ELR (cell line): Measurements from ENCODE around the gene LRP1.

Experiments used
- DNase-seq: peaks from one replicate; pipeline ENCODE4 v3.0.0-alpha.2; 2015; ENCODE audit warnings: low read depth

LRP1 gene

DNA sequence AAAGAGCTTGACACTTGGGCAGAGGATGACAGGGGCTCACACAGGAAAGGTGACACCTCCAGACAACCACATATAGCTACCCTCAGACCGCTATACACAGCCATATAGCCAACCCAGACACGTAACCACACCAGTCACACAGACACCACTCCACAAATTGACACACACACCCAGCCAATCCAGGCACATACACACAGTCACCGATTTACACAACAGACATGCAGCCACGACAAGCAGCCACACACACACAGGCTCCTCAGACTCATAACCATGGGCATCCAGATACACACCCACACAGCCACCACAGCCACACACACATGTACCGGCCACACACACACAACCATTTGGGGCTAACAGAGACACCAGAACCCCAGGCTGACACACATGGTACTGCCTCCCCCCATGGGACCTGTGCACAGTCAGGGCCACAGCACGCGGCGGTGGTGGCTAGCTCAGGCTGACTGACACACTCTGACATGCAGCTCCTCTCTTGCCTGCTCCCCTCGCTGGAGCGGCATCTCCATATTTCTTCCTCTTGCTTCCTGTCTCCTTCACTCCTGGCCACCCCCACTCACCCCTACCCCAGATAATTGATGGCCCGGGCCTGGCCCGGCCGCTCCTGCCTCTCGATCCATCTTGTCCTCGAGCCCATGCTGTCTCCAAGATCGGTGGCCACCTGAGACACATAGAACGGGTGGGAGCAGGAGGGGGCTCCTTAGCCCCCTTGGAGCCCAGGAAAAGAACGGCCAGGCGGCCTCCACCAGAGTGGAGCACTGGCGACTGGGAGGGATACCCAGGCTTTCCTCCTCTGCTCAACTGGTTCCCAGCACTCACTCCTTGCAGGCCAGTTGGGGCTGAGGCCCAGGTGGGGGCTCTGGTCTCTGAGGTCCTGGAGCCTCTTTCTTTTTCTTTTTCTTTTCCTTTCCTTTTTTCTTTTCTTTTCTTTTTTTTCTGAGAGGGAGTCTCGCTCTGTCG is 95.2 kb downstream of the LRP1 start:
- DNase-seq, result no peak

DNA sequence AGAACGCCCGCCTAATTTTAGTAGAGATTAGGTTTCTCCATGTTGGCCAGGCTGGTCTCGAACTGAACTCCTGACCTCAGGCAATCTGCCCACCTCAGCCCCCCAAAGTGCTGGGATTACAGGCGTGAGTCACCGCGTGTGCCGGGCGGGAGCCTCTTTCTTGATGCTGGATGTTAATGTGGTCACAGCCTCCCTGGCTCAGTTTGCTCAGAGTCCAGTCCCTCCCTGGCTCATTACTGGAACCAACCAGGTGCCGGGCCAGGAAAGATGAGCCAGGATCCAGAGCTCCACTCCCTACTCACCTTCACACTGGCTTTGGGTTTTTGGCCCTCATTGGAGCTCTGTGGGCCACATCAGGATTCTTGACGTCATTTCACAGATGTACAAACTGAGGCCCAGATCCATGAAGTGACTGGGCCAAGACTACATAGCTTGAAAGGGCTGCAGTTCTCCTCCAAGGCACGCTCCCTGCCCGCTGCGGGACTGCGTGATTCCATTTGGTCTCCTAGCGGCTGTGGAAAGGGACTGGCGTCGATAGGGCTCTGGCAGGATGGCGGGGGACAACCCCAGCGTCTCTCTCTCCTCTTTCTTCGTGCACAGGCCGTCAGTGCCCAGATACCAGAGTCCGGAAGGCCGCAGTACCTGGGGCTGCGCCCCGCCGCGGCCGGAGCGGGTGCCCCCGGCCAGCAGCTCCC is 96.1 kb downstream of the LRP1 start:
- DNase-seq, result no peak

DNA sequence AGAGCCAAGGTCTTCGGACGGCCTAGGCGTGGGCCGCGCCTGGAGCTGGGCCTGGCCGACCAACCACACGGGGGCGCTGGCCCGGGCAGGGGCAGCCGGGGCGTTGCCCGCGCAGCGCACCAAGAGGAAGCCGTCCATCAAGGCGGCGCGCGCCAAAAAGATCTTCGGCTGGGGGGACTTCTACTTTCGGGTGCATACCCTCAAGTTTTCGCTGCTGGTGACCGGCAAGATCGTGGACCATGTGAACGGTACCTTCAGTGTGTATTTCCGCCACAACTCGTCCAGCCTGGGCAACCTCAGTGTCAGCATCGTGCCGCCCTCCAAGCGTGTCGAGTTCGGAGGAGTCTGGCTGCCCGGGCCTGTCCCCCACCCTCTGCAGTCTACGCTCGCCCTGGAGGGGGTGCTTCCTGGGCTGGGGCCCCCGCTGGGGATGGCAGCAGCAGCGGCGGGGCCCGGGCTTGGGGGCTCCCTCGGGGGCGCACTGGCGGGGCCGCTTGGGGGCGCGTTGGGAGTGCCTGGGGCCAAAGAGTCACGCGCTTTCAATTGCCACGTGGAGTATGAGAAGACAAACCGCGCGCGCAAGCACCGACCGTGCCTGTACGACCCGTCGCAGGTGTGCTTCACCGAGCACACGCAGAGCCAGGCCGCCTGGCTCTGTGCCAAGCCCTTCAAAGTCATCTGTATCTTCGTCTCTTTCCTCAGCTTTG is 96.8 kb downstream of the LRP1 start:
- DNase-seq, result no peak

DNA sequence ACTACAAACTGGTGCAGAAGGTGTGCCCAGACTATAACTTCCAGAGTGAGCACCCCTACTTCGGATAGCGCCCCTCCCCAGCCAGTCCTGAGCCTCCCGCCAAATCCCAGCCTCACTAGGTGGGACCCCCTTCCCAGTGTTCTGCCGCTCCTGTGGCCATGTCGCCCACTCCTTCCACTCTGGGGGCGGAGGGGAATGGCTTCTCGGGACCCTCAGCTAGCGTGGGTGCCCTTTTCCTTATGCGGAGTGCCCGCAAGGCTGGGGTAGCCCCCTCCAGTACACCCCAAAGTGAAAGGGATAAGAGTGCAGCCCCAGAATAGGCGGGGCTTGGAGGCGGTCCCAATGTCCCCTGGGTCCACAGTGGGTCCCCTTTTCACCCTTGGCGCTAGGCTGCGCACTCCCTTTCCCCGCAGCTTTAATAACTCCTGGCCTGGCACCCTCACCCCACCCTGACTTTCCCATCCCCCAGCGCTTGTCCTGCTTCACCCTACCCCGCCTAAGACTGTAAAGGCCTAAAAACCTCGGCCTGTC is 97.5 kb downstream of the LRP1 start:
- no peak for DNase-seq

DNA sequence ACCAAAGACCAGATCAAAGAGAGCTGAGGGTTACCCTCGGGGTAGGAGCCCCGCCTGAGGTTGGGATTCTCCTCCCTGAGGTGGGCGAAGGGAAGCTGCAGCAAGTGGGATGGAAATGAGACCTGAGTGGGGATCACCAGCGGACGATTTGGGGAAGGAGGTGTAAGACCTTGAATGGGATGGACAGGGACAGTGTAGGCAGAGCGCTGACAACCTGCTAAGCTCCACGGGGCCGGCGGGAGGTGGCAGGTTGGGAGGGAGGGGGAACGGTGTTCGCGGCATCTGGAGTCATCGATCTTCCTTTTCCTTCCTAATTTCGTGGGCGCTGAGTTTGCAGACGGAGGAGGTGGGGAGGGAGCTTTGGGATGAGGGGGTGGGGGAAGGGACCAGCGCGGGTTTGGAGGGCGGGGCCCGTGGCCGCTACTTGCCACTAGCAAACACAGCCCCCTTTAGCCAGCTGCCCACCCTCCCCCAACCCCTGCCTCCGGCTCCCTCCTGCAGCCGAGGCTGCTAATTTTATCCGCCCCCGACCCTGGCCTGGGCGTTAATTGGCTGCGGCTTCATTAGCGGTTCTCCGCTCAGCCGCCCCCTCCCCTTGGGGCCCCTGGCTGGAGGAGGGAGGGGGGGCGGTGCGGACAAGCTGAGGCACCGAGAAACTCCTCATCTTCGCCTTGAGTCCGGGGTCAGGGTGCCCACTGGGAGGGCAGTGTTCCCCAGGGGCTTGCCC is 98.5 kb downstream of the LRP1 start:
- DNase-seq, result no peak

DNA sequence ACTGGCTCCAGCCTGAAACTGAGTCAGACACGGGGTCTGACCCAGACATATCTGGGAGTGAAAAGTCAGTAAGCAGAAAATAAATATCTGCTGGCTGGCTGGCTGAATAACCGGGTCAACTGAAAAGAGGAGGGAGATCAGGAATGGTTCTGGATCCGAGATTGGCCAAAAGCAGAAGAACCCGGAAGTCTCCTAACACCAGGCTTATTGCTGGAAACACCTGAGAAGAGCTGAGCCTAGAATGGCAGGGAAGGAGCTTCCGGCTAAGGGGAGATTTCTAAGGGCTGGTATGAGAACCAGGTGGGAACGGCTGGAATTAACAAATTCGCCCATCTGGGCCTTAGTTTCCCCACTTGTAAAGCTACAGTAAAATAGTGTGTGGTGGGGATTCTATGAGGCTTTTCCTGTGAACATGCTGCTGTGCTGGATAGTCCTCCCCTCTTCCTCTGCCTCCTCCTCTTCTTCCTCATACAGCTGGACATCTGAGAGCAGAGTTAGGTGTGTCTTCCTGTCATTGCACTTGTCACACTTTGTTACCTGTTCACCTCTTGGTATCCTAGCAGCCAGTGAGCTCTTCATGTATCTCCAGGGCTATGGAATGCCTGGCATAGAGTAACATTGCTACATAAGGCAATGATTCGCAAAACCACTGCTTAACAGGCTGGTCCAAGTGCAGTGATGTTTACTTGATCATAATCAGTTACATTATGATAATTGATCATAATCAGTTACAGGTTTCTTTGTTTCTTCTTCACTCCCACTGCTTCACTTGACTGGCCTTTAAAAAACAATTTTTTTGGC is 99.2 kb downstream of the LRP1 start:
- peak; percentile 31 for DNase-seq

DNA sequence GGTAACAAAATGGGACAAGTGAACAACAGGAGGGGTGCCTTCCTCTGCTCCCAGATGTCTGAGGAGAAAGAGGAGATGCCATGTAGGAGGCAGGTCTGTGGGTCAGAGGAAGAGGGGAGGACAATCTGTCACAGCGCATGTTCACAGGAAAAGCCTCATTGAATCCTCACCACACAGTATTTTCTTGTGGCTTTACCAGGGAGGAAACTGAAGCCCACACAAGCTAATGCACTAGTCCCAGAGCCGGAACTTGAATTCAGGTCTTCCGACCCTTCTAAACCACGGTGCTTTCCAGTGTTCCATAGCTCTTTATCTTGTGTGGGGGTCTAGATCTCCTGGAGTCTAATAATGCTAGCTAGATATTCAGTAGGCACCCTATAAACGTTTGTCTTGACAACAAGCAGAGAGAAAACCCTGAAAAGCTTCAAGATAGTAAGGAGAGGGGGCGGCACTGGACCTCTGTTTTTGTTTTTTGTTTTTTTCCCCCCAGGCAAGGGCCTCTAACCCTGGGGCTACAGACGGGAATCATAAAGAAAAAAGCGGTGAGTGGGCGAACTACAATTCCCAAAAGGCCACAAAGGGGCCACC is 100.9 kb downstream of the LRP1 start:
- DNase-seq, result peak; percentile 43

DNA sequence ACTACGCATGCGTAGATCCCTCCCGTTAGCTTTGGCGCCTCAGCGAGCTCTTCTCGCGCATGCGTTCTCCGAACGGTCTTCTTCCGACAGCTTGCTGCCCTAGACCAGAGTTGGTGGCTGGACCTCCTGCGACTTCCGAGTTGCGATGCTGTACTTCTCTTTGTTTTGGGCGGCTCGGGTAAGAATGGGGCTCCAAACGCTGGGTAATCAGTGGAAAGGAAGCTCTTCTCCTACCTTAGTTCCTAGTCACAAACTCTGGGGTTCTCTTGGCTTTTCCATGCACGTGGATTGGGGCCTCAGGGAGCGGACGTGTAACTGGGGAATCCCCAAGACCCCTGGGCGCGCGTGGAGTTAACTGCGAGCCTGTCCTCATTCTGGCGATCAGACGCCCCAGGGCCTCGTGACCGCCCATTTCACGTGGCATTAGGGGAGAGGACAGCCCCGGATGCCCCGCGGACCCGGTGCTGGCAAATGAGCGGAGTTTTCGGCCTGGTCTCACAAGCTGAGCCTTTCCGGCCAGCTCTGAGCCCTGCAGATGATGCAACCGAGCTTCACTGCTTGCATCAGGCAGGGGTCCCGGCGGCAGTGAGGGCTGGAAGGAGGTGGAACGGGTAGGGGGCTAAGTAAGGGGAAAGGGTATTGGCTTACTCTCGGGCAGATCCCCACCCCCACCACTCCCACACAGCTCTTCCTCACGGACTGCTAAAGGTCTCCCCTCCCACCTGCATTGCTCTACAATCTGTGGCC is 101.5 kb downstream of the LRP1 start, which contains the start of gene SHMT2:
TSS of gene SHMT2 (plus strand) at position 78 of the 747 bp plus-strand sequence. CDS start at position 146, 68 bp downstream.
- DNase-seq, result peak; percentile 97

DNA sequence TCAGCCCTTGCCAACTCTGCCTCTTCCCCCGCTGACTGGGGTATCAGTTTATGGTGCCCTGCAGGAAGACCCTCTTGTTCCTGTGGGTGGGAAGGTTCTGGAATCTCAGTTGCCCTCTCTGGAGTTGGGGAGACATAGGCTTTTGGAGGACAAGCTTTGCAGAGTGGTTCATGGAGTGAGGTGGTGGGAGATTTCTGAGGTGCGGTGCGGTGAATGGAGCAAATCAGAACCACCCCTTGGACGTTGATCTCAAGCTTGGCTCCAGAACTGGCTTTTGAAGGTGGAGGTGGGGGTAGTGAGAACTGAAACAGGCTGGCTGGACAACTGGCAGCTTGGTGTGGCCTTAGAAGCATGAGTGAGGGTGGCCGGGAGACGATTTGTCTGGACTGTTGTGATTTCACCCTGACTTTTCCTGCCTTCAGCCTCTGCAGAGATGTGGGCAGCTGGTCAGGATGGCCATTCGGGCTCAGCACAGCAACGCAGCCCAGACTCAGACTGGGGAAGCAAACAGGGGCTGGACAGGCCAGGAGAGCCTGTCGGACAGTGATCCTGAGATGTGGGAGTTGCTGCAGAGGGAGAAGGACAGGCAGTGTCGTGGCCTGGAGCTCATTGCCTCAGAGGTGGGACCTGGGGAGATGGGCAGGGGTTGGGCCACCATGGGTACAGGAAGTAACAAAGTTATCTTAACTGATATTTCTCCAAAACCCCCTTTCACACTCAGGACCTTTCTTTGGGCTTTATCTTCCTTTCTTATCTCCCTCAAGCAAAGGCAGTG is 102.3 kb downstream of the LRP1 start:
- no peak for DNase-seq

DNA sequence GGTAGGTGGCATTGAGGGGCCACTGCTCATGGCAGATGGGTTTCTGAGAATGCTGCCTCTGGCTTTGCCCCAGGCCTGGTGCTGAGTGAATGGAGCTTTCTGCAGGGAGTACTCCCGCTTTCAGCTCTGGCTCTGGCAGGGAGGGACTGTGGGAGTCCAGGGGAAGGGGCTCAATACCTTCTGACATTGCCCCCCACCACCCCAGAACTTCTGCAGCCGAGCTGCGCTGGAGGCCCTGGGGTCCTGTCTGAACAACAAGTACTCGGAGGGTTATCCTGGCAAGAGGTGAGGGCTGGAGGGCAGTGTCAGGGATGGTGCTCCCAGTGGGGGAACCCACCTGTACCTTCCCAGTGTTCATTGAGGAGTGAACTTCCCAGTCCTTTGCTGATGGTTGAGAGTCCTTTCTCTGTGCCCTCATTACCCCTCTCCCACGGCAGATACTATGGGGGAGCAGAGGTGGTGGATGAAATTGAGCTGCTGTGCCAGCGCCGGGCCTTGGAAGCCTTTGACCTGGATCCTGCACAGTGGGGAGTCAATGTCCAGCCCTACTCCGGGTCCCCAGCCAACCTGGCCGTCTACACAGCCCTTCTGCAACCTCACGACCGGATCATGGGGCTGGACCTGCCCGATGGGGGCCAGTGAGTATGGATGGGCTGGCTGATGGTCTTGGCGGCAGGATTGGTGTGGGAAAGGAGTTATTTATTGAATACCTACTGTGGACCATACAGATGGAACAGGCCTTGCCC is 103.2 kb downstream of the LRP1 start:
- DNase-seq, result no peak

DNA sequence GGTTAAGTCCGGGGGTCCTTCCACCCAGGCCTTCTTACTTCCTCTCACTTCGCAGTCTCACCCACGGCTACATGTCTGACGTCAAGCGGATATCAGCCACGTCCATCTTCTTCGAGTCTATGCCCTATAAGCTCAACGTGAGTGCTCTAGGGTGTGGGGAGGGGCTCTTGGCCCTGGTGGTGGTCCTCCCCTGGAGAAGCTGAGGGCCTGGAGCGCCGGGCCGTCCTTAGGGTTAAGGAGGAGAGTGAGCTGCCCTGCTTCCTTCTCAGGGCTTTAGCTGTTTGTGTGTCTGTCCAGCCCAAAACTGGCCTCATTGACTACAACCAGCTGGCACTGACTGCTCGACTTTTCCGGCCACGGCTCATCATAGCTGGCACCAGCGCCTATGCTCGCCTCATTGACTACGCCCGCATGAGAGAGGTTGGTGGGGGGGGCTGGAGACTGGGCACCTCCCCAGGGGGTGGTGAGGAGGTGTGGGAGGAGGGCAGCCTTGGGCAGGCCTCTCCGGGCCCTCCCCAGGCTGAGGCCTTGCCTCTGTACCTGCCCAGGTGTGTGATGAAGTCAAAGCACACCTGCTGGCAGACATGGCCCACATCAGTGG is 104.0 kb downstream of the LRP1 start:
- no peak for DNase-seq

DNA sequence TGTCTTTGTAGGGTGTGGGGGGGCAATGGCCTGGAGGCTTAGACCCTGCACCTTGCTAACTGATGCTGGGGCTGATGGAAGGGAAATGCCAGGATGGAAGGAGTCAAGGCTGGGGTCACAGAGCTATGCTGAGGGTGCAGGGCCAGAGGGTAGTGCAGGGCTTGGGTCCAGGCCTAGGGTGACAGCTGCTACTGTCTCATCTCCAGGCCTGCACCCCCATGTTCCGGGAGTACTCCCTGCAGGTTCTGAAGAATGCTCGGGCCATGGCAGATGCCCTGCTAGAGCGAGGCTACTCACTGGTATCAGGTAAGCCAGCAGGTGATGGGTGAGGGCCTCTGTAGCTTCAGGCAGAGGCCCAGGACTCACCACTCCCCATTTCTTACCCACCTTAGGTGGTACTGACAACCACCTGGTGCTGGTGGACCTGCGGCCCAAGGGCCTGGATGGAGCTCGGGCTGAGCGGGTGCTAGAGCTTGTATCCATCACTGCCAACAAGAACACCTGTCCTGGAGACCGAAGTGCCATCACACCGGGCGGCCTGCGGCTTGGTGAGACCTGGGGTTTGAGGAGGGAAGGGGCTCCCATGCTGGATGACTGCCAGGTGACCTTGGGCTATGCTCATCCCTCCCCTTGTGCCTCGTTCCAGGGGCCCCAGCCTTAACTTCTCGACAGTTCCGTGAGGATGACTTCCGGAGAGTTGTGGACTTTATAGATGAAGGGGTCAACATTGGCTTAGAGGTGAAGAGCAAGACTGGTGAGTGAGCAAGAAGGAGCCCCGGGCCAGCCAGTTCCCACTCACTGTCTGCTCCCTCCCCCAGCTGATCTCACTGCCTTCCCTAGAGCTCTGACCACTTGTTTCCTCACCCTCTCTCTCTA is 105.3 kb downstream of the LRP1 start:
- peak; percentile 45 for DNase-seq

DNA sequence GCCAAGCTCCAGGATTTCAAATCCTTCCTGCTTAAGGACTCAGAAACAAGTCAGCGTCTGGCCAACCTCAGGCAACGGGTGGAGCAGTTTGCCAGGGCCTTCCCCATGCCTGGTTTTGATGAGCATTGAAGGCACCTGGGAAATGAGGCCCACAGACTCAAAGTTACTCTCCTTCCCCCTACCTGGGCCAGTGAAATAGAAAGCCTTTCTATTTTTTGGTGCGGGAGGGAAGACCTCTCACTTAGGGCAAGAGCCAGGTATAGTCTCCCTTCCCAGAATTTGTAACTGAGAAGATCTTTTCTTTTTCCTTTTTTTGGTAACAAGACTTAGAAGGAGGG is 105.9 kb downstream of the LRP1 start:
- DNase-seq, result no peak

DNA sequence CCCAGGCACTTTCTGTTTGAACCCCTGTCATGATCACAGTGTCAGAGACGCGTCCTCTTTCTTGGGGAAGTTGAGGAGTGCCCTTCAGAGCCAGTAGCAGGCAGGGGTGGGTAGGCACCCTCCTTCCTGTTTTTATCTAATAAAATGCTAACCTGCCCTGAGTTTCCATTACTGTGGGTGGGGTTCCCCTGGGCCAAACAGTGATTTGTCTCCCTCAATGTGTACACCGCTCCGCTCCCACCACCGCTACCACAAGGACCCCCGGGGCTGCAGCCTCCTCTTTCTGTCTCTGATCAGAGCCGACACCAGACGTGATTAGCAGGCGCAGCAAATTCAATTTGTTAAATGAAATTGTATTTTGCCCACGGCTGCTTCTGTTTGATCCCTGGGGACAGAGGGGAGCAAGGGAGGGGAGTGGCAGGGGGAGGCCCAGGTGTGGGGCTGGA is 106.3 kb downstream of the LRP1 start:
- no peak for DNase-seq

DNA sequence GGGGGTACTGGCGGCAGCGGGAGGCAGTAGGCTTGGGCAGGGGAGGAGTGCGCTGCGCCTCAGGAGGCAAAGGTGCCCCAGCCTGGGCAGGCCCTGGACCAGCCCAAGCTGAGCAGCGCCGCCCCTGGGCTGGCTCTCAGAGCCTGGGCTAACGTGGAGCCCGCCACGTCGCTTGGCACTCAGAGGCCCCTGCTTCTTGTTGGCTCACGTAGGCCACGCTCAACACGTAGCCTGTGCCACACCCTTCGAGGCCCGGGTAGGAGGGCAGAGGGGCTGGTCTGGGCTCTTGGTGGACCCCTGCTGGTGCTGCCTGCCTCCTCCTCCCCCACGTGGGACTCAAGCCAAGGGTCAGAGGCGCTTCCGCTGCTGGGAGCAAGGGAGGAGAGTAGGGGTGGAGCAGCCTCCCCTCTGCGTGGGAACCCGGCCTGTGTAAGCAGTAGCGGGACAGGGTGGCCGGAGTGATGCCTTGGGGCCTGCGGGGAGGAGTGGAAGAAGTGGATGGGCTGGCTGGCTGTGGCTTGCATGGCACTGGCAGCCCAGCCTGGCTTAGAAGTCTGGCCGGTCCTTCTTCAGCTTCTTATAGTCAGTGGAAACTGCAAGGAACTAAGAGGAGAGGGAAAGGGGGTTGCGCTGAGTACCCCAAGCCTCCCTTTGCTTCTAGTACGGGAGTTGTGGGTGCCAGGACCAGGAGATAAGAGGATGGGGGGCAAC is 106.9 kb downstream of the LRP1 start:
- no peak for DNase-seq

DNA sequence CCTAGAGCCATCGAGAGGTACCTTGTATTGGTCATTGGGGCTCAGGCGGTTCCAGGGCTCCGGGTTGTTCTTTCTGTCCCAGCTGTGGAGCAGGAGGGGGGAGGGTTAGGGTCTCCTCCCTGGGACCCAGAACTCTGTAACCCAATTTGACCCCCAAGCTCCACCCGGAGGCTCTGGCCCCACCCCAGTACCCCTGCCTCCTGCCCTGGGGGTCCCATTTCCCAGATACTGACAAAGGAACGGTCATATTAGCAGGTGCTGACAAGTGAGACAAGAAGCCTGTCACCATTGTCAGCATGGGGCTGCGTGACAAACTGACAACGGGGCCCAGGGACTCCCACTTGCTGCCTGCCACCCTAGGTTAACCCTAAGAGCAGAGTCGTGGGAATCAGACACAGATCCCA is 107.4 kb downstream of the LRP1 start:
- DNase-seq, result no peak
